IPS DF 4.7 (cell line): ENCODE results near the gene TRPC3.

Experiments
- DNase-seq: peaks from one replicate; pipeline ENCODE4 v3.0.0-alpha.2; 2013; ENCODE audit warnings: low spot score; ENCODE audit errors: extremely low read depth

The TRPC3 gene

GRCh38 chr4:121876070-121876469, 75.8 kb downstream of the TRPC3 start:
- DNase-seq = no peak

DNA sequence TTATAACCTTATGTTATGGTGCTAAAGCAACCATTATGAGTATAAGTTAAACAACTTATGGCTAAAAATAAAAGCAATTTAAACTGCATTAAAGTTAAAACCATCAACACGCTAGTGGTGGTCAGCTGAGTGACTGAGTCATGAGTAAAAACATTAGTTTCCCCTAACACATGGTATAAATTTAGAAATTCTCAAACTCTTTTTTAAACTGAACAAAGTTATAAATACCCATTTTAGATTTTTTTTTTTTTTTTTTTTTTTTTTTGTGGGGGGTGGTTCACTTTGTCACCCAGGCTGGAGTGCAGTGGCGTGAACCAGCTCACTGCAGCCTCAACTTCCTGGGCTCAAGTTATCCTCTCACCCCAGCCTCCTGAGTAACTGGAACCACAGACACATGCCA, 76.2 kb downstream of the TRPC3 start:
- DNase-seq = no peak

GRCh38 chr4:121873604-121874003, 78.3 kb downstream of the TRPC3 start:
- DNase-seq = no peak

GRCh38 chr4:121869841-121870822, 81.7 kb downstream of the TRPC3 start, which contains the start of gene BBS7:
BBS7 (minus strand) TSS chr4:121870474; CDS start chr4:121870313, 161 bp downstream.
- peak; percentile 82 for DNase-seq

DNA sequence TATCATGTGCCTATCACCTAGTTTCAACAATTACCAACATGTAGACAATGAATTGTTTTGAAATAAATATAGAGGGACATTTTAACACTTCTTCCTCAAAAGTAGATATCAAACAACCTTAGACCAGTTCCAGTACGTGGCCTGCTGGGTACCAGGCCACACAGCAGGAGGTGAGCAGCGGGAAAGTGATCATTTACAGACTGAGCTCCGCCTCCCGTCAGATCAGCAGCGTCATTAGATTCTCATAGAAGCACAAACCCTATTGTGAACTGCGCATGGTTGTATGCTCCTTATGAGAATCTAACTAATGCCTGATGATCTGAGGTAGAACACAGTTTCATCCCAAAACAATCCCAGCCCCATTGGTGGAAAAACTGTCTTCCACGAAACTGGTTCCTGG, 88.1 kb downstream of the TRPC3 start:
- DNase-seq = no peak

- DNase-seq = no peak
Observed at GRCh38 chr4:121861426-121861825, 90.4 kb downstream of the TRPC3 start.

DNA sequence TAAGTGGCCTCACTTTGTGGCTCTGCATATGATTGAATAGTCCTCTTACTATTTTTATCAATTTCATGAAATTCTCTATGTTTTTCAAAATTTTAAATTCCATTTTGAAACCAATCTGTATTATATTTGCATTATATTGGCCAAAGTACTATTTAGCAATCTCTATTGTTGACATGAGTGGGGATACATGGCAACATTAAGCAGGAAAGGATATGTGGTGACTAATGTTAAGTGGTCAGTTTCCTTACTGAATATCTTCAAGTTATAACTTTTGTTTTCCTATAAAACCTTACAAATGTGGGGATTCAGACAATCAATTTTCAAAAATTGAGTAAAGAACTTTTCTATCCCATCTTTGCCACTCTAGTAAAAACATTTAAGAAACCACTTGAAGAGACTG, 91.7 kb downstream of the TRPC3 start:
- no peak for DNase-seq

GRCh38 chr4:121851354-121851753, 100.5 kb downstream of the TRPC3 start:
- no peak for DNase-seq

GRCh38 chr4:121846662-121847061, 105.2 kb downstream of the TRPC3 start:
- DNase-seq = no peak

DNA sequence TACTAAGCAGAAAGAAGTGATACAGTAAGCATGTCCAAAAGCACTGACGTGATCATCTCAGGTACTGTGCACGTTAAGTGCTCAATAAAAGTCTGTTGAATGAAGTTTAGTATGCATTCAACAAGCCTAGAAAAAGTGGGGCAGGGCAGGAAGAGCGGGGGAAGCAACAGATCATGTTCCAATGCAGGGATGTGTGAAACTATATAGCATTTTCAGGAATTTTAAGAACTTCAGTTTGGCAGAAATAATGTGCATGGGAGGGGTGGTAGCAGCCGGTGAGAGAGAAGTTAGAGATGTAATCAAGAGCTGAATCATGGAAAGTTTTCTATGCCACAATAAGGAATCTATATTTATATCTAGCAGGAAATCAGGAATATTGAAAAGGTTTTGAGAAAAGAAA, 109.0 kb downstream of the TRPC3 start:
- no peak for DNase-seq

- DNase-seq = no peak
Observed at GRCh38 chr4:121838136-121838535, 113.7 kb downstream of the TRPC3 start.

DNA sequence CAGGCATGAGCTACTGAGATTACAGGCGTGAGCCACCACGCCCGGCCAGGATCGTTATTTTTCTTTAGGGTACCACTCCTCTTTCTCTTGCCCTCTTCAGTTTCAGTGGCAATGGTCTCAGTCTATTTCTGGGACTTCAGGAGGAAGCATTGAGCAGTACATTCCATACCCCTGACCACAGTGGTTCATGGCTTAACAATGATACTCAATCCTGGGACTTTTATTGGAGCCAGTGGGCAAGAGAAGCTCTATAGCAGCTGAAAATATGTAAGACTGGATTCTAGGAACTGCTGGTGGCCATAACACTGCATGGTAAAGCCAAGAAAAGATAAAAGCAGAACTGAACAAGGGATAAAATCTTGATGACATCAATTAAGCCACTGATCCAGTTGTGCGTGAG, 122.3 kb downstream of the TRPC3 start:
- DNase-seq = no peak
